GM10266 (cell line): Measurements from ENCODE around the gene CDK11A.

Experiments
- DNase-seq: peaks from one replicate; pipeline ENCODE4 v3.0.0; 2012; ENCODE audit errors: extremely low spot score
- TF ChIP-seq, protein P1 (sequence below): IDR thresholded peaks from 2 replicates; pipeline ENCODE4 v1.5.1; 2012; ENCODE audit warnings: mild to moderate bottlenecking, low read depth; ENCODE audit not compliant: control insufficient read depth, insufficient read depth; ENCODE audit errors: missing control alignments

The CDK11A gene

DNA sequence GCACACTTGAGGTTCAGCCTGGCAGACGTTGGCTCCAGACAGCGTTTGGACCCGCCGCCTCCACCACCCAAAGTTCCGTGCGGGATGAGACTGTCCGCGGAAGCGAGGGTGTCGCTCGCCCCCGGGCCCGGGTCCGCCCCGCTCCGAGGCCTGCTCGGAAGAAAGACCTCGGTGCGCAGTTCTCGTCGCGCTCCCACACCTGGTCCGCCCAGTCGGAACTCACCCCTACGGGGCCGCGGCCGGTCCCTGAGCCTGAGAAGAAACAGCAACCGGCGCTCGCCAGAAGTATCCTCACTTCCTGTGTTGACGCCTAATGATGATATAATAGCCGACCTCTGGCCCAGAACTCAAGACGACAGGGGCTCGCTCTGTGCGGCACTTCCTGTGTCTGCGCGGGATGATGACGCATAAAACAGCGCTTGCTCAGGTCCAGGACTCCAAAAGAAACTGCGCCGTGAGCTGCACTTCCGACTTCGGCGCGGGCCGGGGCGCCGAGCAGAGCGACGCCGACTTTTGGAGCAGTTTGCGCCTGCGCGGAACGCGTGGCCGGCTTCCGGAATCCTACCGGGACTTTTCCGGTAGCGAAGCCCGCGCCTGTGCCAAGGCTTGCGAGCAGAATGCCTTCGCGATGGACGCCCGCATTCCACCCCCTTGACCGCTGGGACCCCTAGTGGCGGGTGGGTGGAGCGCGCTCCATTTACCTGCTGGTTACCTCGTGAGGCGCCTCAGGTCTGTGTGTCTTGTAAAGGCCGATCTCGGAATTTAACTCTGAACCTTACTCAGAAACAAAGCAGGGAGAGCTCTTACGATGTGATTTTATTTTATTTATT, at the start of gene CDK11A:
Gene CDK11A, minus strand, starts transcription at position 323 of the 830 bp plus-strand sequence. CDS start 1,539 bp downstream, outside the sequence.
- DNase-seq: peak; percentile 85

DNA sequence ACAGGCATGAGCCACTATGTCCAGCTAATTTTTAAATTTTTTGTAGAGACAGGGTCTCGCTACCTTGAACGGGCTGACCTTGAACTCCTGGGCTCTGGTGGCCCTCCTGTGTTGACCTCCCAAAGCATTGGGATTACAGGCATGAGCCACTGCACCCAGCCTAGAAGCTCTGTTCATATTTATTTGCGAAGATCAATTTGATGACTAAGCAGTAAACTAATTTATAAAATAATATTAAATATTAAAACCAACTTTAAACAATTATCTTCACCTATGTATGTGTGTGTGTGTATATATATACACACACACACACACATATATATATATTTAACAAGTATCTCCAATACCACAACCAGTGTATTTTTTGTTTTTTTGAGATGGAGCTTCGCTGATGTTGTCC, 49.7 kb upstream of the CDK11A start:
- no peak for DNase-seq
- TF ChIP-seq, protein P1, sequence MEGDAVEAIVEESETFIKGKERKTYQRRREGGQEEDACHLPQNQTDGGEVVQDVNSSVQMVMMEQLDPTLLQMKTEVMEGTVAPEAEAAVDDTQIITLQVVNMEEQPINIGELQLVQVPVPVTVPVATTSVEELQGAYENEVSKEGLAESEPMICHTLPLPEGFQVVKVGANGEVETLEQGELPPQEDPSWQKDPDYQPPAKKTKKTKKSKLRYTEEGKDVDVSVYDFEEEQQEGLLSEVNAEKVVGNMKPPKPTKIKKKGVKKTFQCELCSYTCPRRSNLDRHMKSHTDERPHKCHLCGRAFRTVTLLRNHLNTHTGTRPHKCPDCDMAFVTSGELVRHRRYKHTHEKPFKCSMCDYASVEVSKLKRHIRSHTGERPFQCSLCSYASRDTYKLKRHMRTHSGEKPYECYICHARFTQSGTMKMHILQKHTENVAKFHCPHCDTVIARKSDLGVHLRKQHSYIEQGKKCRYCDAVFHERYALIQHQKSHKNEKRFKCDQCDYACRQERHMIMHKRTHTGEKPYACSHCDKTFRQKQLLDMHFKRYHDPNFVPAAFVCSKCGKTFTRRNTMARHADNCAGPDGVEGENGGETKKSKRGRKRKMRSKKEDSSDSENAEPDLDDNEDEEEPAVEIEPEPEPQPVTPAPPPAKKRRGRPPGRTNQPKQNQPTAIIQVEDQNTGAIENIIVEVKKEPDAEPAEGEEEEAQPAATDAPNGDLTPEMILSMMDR: no peak

DNA sequence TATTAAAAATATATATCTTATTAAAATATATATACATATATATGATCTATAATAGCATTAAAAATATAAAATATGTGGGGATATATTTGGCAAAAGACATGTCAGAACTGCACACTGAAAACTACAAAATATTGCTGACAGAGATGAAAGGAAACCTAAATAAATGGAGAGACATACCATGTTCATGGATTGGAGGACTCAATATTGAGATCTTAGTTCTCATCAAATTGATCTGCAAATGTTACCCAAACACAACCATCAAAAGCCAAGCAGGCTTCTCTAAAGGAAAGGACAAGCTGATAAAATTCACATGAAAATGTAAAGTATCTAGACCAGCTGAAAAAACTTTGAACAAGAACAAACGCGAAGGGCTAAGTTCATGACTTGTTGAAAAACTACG, 46.9 kb upstream of the CDK11A start:
- TF ChIP-seq, protein P1: no peak
- DNase-seq: no peak

DNA sequence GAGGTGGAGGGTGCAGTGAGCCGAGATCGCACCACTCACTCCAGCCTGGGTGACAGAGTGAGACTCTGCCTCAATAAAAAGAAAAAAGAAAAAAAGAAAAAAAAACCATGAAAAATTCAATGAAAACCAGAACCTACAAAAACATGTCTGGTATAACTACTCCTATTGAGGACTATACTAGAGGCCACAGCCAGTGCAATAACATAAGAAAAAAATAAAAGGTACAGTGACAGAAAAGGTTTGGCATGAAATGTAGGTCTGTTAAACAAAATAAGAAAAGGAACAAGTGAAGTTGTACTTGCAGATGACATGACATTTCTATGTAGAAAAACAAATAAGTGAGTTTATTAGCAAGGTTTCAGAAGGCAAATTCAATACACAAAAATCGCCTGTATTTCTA, 45.9 kb upstream of the CDK11A start:
- no peak for DNase-seq
- TF ChIP-seq, protein P1: no peak

DNA sequence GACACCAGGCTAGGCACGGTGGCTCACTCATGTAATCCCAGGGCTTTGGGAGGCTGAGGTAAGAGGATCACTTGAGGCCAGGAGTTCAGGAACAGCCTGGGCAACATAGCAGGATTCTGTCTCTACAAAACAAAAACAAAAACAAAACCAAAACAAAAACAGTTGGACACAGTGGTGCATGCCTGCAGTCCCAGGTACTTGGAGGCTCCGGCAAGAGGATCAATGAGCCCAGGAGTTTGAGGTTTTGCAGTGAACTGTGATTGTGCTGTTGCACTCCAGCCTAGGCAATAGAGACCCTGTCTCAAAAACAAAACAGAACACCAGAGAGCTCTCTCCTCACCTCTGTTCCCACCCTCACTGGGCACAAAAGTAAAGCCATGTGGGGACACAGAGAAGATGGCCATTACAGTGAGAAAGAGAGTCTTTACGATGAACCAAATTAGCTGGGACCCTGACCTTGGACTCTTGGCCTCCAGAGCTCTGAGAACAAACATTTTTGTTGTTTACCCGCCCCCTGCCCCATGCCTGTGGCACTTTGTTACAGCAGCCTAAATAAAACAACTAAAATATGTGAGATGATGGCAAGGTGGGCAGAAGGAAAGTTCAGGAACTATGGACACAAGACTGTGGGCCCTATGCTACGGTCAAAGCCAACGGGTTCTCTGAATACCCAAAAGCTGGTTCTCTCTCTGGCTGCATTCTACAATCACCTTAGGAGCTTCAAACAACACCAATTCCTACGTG, 44.3 kb upstream of the CDK11A start:
- TF ChIP-seq, protein P1: no peak

DNA sequence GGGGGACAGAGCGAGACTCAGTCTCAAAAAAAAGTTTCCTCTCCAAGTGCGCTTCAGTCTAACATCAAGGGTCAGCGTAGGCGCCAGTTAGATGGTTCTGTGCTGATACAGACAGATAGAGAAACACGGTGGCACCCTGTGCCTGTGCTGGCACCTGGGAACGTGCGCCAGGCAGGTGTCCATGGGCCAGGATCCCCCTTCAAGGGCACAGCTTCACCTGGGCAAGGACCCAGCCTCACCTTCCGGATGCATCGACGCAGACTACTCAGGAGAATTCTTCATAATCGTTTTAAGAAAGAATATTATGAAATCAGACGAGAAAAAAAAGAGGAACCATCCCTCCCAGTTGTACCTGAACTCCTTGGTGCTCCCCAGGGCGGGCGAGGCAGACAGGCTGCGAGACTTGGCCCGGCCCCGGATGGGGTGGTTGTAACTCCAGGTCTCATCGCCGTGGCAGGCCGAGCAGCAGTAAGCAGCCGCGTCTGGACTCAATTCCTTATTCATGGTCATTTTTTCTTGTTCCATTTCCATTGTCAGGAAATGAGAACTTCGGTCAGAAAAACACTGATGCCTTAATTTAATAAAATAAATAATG, 40.8 kb upstream of the CDK11A start:
- no peak for DNase-seq
- TF ChIP-seq, protein P1: no peak

More for the DNA sequence above, 44.3 kb upstream of the CDK11A start:
- DNase-seq: no peak

DNA sequence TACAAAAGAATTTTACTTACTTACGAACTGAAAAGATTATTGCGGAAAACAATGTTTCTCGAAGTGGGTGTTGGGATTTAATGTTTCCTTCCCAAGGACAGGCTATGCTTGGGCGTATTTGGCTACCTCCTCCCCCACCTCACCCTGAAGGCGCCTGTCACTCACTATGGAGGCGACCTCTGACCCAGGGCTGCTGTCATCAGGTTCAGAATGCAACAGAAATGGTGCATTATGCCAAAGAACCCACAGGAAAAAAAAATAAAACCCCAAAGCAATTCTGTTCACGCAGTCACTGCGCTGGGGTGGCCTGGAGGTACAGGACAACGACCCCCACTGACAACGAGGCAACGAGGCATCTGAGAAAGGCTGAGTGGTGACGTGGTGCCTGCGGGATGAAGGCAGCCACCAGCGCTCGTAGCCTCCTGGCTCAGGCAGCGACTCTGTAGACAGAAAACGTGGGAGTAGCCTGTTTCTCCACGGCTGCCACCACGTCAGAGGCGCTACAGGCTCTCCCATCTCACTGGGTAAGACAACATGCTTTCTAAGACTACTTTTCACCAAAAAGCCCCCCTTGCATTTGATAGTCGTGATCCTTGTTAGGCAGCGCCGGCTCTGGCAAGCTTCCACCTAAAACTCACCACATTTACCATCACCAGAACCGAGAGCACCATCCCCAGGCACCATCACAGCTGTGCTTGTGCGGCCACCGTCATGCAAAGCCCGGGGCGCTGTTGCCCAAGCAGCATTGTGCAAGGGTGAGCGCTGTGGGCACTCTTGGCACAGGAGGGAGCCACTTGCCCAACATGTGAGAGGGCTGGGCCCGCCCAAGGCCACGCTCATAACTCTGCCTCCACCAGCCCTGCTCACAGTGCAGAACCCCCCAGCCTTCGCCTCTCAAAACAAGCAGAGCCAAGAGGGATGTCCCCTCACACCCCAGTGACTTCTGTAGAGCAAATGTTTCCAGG, 39.8 kb upstream of the CDK11A start:
- TF ChIP-seq, protein P1: peak; percentile 33
- DNase-seq: no peak
